Activated CD8-positive, alpha-beta T cell treated with anti-CD3 and anti-CD28 coated beads for 36 hours (primary cell): Measurements from ENCODE around the gene RTKN. TPM values are rescaled to one million over a fixed set of nuclear protein-coding genes. Genes with fewer than 3 reads are reported as not detected.
"Not testable (repeated sequence)": the region's sequence is repeated elsewhere in the genome, so short reads cannot be mapped to it uniquely, and the experiment has no call there.

Experiments used
- ATAC-seq: fragments of 200-7000 bp; cut with Tn5 transposase; one replicate; pipeline ENCODE4 v1.10.0; 2021; ENCODE audit warnings: mild to moderate bottlenecking, moderate library complexity
- CTCF ChIA-PET: fragments of 350-600 bp; sonication (Branson Sonifier 250); formaldehyde crosslinking; loops from one replicate; lab custom pipeline; 2021; ENCODE audit warnings: antibody characterized with exemption; lab: Charles Lee
- POLR2A ChIA-PET: fragments of 350-600 bp; sonication (Branson Sonifier 250); formaldehyde crosslinking; loops from one replicate; lab custom pipeline; 2021; ENCODE audit warnings: antibody characterized with exemption; lab: Charles Lee
- DNase-seq: peaks from one replicate; pipeline ENCODE4 v3.0.0-alpha.2; 2020
- H3K27ac Mint-ChIP-seq: one replicate; pipeline ENCODE4 v1.8.0; 2021; ENCODE audit warnings: mild to moderate bottlenecking, mixed read lengths
- H3K27me3 Mint-ChIP-seq: one replicate; pipeline ENCODE4 v1.8.0; 2021; ENCODE audit warnings: mixed read lengths
- H3K36me3 Mint-ChIP-seq: one replicate; pipeline ENCODE4 v1.8.0; 2021; ENCODE audit warnings: low read depth, mixed read lengths
- H3K4me1 Mint-ChIP-seq: one replicate; pipeline ENCODE4 v1.8.0; 2021; ENCODE audit warnings: low read depth, mixed read lengths
- H3K4me3 Mint-ChIP-seq: one replicate; pipeline ENCODE4 v1.8.0; 2021; ENCODE audit warnings: mild to moderate bottlenecking, moderate library complexity, mixed read lengths
- H3K9me3 Mint-ChIP-seq: one replicate; pipeline ENCODE4 v1.8.0; 2021; ENCODE audit warnings: mixed read lengths
- CTCF ChIP-seq: fragments of 200-600 bp; IDR thresholded peaks from one replicate; pipeline ENCODE4 v1.8.0; 2022; ENCODE audit warnings: antibody characterized with exemption, mild to moderate bottlenecking
- intact Hi-C: fragments of 100-400 bp; cut with micrococcal nuclease; formaldehyde crosslinking; loops from one replicate; pipeline ENCODE4 v1.10.0; 2022
- total RNA-seq, 2 experiments: library from RNA; stranded (reverse); gene quantifications; one replicate each; pipeline ENCODE4 v1.2.3, GENCODE V29; 2021

Gene RTKN, protein sequence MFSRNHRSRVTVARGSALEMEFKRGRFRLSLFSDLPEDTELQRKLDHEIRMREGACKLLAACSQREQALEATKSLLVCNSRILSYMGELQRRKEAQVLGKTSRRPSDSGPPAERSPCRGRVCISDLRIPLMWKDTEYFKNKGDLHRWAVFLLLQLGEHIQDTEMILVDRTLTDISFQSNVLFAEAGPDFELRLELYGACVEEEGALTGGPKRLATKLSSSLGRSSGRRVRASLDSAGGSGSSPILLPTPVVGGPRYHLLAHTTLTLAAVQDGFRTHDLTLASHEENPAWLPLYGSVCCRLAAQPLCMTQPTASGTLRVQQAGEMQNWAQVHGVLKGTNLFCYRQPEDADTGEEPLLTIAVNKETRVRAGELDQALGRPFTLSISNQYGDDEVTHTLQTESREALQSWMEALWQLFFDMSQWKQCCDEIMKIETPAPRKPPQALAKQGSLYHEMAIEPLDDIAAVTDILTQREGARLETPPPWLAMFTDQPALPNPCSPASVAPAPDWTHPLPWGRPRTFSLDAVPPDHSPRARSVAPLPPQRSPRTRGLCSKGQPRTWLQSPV
- total RNA-seq: 1 to 10 TPM; 1.2 to 1.6 TPM

DNA sequence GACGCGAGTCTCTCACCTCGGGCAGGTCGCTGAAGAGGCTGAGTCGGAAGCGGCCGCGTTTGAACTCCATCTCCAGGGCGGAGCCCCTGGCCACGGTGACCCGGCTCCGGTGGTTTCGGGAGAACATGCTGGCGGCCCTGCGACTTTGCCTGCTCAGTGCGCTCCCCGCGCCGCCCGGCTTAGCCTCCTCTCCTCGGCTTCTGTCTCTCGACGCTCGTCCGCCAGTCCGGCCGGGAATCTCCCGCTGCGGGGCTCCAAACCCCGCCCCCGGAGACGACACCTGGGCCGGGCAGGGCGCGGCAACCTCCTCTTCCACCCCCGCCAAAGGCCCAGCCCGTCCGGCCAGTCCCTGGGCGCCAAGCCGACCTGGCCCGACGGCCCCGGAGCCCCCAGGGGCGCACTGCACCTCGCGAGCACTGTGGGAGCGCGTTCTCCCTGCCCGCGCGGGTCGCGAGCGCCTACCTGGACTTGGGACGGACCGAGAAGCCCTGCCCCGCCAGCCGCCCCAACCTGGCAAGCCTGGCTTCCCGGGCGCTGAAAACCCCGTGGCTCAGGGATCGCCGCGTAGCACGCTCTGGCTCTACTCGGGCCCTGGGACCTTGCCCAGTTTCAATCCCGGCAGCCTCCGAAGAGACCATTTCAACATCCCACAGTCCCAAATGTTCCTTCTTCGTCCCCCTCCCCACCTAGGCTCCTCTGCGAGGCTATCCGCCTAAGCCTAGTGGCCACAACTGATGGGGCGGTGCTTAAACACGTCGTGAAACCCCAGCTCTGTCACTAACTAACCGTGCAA, at the start of gene RTKN:
Gene RTKN (minus strand): TSS at position 248 of the 793 bp plus-strand sequence. CDS start 121 bp downstream, at position 127.
- H3K27ac Mint-ChIP-seq: no peak within 1 kb of the TSS
- peaks cover 9% of the 10 kb centered on the region for H3K4me1 Mint-ChIP-seq
- peaks cover 28% of the 10 kb centered on the region for H3K27me3 Mint-ChIP-seq
- no peaks in the 10 kb centered on the region for H3K9me3 Mint-ChIP-seq
- DNase-seq (peak; percentile 59), ATAC-seq (peak; percentile 12)
- no peak for TF ChIP-seq CTCF
- CTCF ChIA-PET: interaction anchor here (0.8 to 1.1 kb wide), 2 partner anchors 10 to 146 kb away, joined by 3 to 4 read pairs; no protein-coding TSS in a partner anchor
- POLR2A ChIA-PET: interaction anchor here (1.0 kb wide), 2 partner anchors 9 to 13 kb away, joined by 3 to 5 read pairs; partner anchors contain the start of gene INO80B
- H3K36me3 Mint-ChIP-seq: no peaks in the 10 kb centered on the region
- peak within 1 kb of the TSS; percentile 47 for H3K4me3 Mint-ChIP-seq
- intact Hi-C loops: no loop called here

DNA sequence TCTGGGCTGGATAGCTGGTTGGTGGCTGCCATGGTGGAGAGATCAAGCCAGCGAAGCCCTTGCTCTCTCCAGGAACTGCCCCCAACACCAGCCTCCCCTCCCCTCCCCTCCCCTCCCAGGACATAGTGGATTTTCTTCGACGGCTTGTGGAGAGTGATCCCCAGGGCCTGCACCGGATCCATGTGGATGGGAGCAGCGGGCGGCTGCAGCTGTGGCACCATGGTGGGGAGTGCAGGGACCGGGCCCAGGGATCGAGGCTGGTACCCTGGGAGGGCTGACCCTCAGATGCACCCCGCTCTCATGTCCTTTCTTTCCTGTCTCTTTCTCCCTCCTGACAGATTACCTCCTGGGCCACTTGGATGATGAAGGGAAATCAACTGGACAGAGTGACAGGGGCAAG, 48.2 kb upstream of the RTKN start:
- Mint-ChIP-seq H3K27ac (no peak overlapping the region), H3K4me1 (peaks cover 2% of the 10 kb centered on the region), H3K4me3 (no peak overlapping the region), H3K27me3 (no peaks in the 10 kb centered on the region), H3K36me3 (peaks cover 19% of the 10 kb centered on the region), H3K9me3 (no peaks in the 10 kb centered on the region)
- no peak for TF ChIP-seq CTCF
- CTCF ChIA-PET: interaction anchor here (0.9 to 2.1 kb wide), 2 partner anchors 42 to 96 kb away, joined by 4 to 6 read pairs; no protein-coding TSS in a partner anchor
- ATAC-seq (no peak), DNase-seq (no peak)
- intact Hi-C loops: no loop called here
- POLR2A ChIA-PET: interaction anchor here (0.9 to 1.2 kb wide), 3 partner anchors 12 to 39 kb away, joined by 3 to 4 read pairs (median 3); partner anchors contain the start of genes AUP1 and HTRA2

DNA sequence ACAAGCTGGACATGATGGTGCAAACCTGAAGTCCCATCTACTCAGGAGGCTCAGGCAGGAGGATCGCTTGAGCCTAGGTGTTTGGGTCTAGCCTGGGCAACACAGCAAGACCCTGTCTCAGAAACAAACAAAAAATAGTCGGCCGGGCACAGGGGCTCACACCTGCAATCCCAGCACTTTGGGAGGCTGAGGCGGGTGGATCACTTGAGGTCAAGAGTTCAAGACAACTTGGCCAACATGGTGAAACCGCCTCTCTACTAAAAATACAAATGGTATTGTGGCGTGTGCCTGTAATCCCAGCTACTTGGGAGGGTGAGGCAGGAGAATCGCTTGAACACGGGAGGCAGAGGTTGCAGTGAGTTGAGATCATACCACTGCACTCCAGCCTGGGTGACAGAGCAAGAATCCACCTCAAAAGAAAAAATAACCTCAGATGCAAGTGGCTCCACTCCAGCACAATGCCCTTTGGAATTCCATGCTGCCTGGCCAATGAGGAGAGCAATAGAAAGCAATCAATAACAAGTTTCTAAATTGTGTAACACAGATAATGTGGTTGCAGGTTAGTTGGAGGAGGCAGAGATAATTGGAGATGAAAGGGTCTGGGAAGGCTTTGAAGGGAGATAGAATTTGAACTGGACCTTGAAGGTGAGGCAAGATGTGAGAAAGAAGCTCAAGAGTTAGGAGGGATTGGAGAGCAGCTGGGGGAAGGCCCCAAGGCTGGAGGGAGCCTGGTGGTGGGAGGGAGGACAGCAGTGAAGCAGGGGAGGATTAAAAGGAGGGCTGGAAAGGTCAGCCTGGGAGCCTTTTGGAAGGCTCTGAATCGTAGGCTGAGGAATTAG, 47.1 kb upstream of the RTKN start:
- ATAC-seq (no peak), DNase-seq (no peak)
- H3K36me3 Mint-ChIP-seq: peaks cover 20% of the 10 kb centered on the region
- ChIA-PET CTCF (interaction anchor here (0.9 to 2.1 kb wide), 3 partner anchors 43 to 99 kb away, joined by 3 to 6 read pairs (median 4); no protein-coding TSS in a partner anchor), POLR2A (interaction anchor here (0.9 to 1.2 kb wide), 4 partner anchors 13 to 67 kb away, joined by 3 to 4 read pairs (median 3); partner anchors contain the start of genes AUP1 and HTRA2)
- H3K9me3 Mint-ChIP-seq: no peaks in the 10 kb centered on the region
- H3K4me1 Mint-ChIP-seq: peaks cover 6% of the 10 kb centered on the region
- no peaks in the 10 kb centered on the region for H3K27me3 Mint-ChIP-seq
- no peak overlapping the region for H3K27ac Mint-ChIP-seq
- no peak overlapping the region for H3K4me3 Mint-ChIP-seq
- TF ChIP-seq CTCF: no peak
- intact Hi-C loops: no loop called here

- no peak for TF ChIP-seq CTCF
- intact Hi-C loops: no loop called here
- Mint-ChIP-seq H3K4me3 (no peak overlapping the region), H3K36me3 (peaks cover 19% of the 10 kb centered on the region), H3K4me1 (peaks cover 16% of the 10 kb centered on the region), H3K27me3 (no peaks in the 10 kb centered on the region), H3K27ac (no peak overlapping the region), H3K9me3 (no peaks in the 10 kb centered on the region)
- ChIA-PET POLR2A (interaction anchor here (0.9 to 1.7 kb wide), 2 partner anchors 9 to 14 kb away, joined by 4 read pairs; partner anchors contain the start of gene LBX2), CTCF (interaction anchor here (5.5 to 5.9 kb wide), 2 partner anchors 8 to 46 kb away, joined by 32 to 33 read pairs; no protein-coding TSS in a partner anchor)
- no peak for DNase-seq
- ATAC-seq: no peak
These were observed 44.4 kb upstream of the RTKN start for GRCh38 chr2:74486141-74486540.

- not testable (repeated sequence) for ATAC-seq, H3K27me3 Mint-ChIP-seq, H3K9me3 Mint-ChIP-seq, DNase-seq
- H3K4me1 Mint-ChIP-seq: peaks cover 25% of the 10 kb centered on the region
- POLR2A ChIA-PET: interaction anchor here (0.6 to 4.2 kb wide), 10 partner anchors 10 to 106 kb away, joined by 3 to 48 read pairs (median 8); partner anchors contain the start of genes AUP1, HTRA2, INO80B and MRPL53
- peaks cover 22% of the 10 kb centered on the region for H3K36me3 Mint-ChIP-seq
- CTCF ChIA-PET: interaction anchor here (0.7 to 5.9 kb wide), 16 partner anchors 10 to 103 kb away, joined by 3 to 108 read pairs (median 7); partner anchors contain the start of genes AUP1, HTRA2, INO80B and LBX2
- peak overlapping the region; percentile 100 for H3K27ac Mint-ChIP-seq
- peak overlapping the region; percentile 86 for H3K4me3 Mint-ChIP-seq
- intact Hi-C loops: loop anchor here (1.0 to 5.0 kb wide), 3 partner anchors 29 to 104 kb away; partner anchors contain the start of gene INO80B
These were observed 42.0 kb upstream of the RTKN start for GRCh38 chr2:74483675-74484164.
